NCI-H345 treated with DMSO at 0.1 percent for 48 hours (cell line): ENCODE data around the gene CD38.
A peak's percentile ranks its signal among the peaks of the same experiment; 100 is the strongest.
"Not testable (repeated sequence)": the region's sequence is repeated elsewhere in the genome, so short reads cannot be mapped to it uniquely, and the experiment has no call there.

Experiments
- DNase-seq: peaks from one replicate; lab custom pipeline; 2025; ENCODE audit not compliant: unreplicated experiment; lab: John Stamatoyannopoulos, UW

CD38 gene

GRCh38 chr4:15778289-15779241 lies at the start of gene CD38:
Gene CD38 (plus strand): TSS chr4:15778328. CDS start chr4:15778415, 87 bp downstream.
- no peak for DNase-seq

GRCh38 chr4:15729910-15730533 lies 48.1 kb upstream of the CD38 start:
- DNase-seq = peak; percentile 19

GRCh38 chr4:15733061-15733460 lies 45.1 kb upstream of the CD38 start:
- DNase-seq = not testable (repeated sequence)

GRCh38 chr4:15735536-15735935 lies 42.6 kb upstream of the CD38 start:
- DNase-seq = no peak

GRCh38 chr4:15736514-15737050 lies 41.5 kb upstream of the CD38 start:
- no peak for DNase-seq

GRCh38 chr4:15737255-15737654 lies 40.9 kb upstream of the CD38 start:
- no peak for DNase-seq

GRCh38 chr4:15738877-15739276 lies 39.3 kb upstream of the CD38 start:
- no peak for DNase-seq

GRCh38 chr4:15740764-15741404 lies 37.2 kb upstream of the CD38 start:
- no peak for DNase-seq

- DNase-seq = no peak
Measured at GRCh38 chr4:15742083-15742582, 36.0 kb upstream of the CD38 start.

- DNase-seq = no peak
Measured at GRCh38 chr4:15742637-15743036, 35.5 kb upstream of the CD38 start.

- DNase-seq = no peak
Measured at GRCh38 chr4:15744016-15744545, 34.0 kb upstream of the CD38 start.

GRCh38 chr4:15746110-15746509 lies 32.0 kb upstream of the CD38 start:
- no peak for DNase-seq

GRCh38 chr4:15749001-15749400 lies 29.1 kb upstream of the CD38 start:
- no peak for DNase-seq

- no peak for DNase-seq
Measured at GRCh38 chr4:15751153-15751552, 27.0 kb upstream of the CD38 start.

- no peak for DNase-seq
Measured at GRCh38 chr4:15753081-15753480, 25.0 kb upstream of the CD38 start.

- DNase-seq = no peak
Measured at GRCh38 chr4:15753786-15754185, 24.3 kb upstream of the CD38 start.

GRCh38 chr4:15754323-15754722 lies 23.8 kb upstream of the CD38 start:
- no peak for DNase-seq

GRCh38 chr4:15755321-15756155 lies 22.6 kb upstream of the CD38 start:
- no peak for DNase-seq

- no peak for DNase-seq
Measured at GRCh38 chr4:15756361-15756861, 21.7 kb upstream of the CD38 start.

- no peak for DNase-seq
Measured at GRCh38 chr4:15757054-15757453, 21.1 kb upstream of the CD38 start.
